Measurements from ENCODE around the gene TRIM67. TPM values are rescaled to one million over a fixed set of nuclear protein-coding genes. Genes with fewer than 3 reads are reported as not detected.

TRIM67 gene
- polyA plus RNA-seq, 2 of the 4 experiments (the other 2 are of a cell fraction) = 0.23 to 0.35 TPM

DNA sequence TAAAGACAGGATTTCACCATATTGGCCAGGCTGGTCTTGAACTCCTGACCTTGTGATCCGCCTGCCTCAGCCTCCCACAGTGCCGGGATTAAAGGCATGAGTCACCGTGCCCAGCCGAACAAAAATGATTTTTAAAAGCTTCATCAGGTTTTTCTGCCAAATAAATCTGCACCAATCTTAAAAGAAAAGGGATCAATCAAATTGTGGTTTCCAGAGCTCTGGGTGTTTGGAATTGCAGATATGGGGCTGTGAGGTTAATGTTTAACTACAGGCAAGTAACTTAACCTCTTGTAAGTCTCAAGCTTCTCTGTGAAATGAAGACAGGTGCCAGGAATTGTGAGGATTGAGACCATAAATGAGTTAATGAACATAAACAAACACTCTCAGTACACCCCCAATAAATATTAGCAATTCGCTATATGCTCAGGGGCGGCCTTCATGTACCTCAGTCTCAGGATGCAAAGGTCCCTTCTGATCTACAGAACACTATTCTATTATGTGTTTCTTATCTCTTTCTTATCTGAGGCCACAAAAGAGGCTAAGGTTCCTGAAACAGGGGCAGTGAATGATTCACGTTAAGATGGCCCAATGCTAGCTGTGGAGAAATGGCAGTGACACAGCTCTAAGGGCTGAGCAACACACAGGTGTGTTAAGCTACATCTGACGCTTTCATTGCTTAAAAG is 72.0 kb downstream of the TRIM67 start:
- CTCF ChIA-PET = interaction anchor here (1.2 to 2.6 kb wide), 3 partner anchors 8 to 23 kb away, joined by 3 to 7 read pairs (median 5); no protein-coding TSS in a partner anchor
- DNase-seq (ENCODE audit: low read depth in 1 of 2, low spot score in 1 of 2) (no peak), ATAC-seq (peak; percentile 19 to 46; a peak in 4 of 6 replicates), FAIRE-seq (no peak)
- POLR2A ChIA-PET = no interaction called here
- no peaks in the 10 kb centered on the region for H3K9me3 ChIP-seq
- H3K27ac ChIP-seq = peak overlapping the region in 1 of 2 experiments; percentile 37; a peak in 1 of 6 replicates
- no peak for TF ChIP-seq KDM1A (IDR thresholded peaks at IDR 0.05; ENCODE audit: low read depth)
- no peak for TF ChIP-seq CTCF (IDR thresholded peaks at IDR 0.05)
- no peak for TF ChIP-seq FOSL2 (IDR thresholded peaks at IDR 0.05)
- TF ChIP-seq FOSL2 (CRISPR knock-in tag; IDR thresholded peaks at IDR 0.05) = 0 out of 2 replicates have a peak, but pooled peaks have one; percentile 20
- no peak for TF ChIP-seq CBX2 (IDR thresholded peaks at IDR 0.05; ENCODE audit: borderline replicate concordance, low read depth)
- TF ChIP-seq FOXS1 (CRISPR knock-in tag; IDR thresholded peaks at IDR 0.05) = no peak
- TF ChIP-seq POLR2A (IDR thresholded peaks at IDR 0.05; ENCODE audit: low read length) = no peak
- TF ChIP-seq NPAS2 (CRISPR knock-in tag; IDR thresholded peaks at IDR 0.05; ENCODE audit: borderline replicate concordance) = no peak
- H3K4me2 ChIP-seq = peak overlapping the region; percentile 31; the same call in 2 of the 3 replicates
- H3K4me1 ChIP-seq = peaks cover 11% of the 10 kb centered on the region; the same call in 2 of the 3 replicates
- H3K4me3 ChIP-seq = no peak overlapping the region
- 74% methylated on average over 8 of the region's 8 CpGs for WGBS (ENCODE audit: missing lambda C conversion rate)

GRCh38 chr1:231234506-231234905 is 72.6 kb downstream of the TRIM67 start:
- DNase-seq (ENCODE audit: low read depth in 1 of 2, low spot score in 1 of 2) (no peak), FAIRE-seq (no peak), ATAC-seq (peak in 1 of 2 experiments; percentile 33; a peak in 3 of 6 replicates)
- ChIA-PET POLR2A (no interaction called here), CTCF (interaction anchor here (1.2 to 1.8 kb wide), 2 partner anchors 8 to 9 kb away, joined by 3 to 5 read pairs; no protein-coding TSS in a partner anchor)
- Histone ChIP-seq H3K4me1 (peaks cover 13% of the 10 kb centered on the region; the same call in 2 of the 3 replicates), H3K4me2 (no peak overlapping the region), H3K4me3 (no peak overlapping the region), H3K9me3 (no peaks in the 10 kb centered on the region), H3K27ac (no peak overlapping the region)
- no peak for TF ChIP-seq CHD4 (IDR thresholded peaks at IDR 0.05; ENCODE audit: borderline replicate concordance)
- no peak for TF ChIP-seq RNF2 (IDR thresholded peaks at IDR 0.05; ENCODE audit: borderline replicate concordance, low read depth)
- no peak for TF ChIP-seq MAX (IDR thresholded peaks at IDR 0.05)
- no peak for TF ChIP-seq JUNB (IDR thresholded peaks at IDR 0.05)
- no peak for TF ChIP-seq ZNF302 (CRISPR knock-in tag; IDR thresholded peaks at IDR 0.05)
- no peak for TF ChIP-seq POLR2AphosphoS2 (conservative IDR thresholded peaks at IDR 0.05; ENCODE audit: low read length)
- no peak for TF ChIP-seq CBX8 (IDR thresholded peaks at IDR 0.05)
- no peak for TF ChIP-seq FOXS1 (CRISPR knock-in tag; IDR thresholded peaks at IDR 0.05)
- WGBS (ENCODE audit: missing lambda C conversion rate) = 85% methylated on average over 3 of the region's 3 CpGs

DNA sequence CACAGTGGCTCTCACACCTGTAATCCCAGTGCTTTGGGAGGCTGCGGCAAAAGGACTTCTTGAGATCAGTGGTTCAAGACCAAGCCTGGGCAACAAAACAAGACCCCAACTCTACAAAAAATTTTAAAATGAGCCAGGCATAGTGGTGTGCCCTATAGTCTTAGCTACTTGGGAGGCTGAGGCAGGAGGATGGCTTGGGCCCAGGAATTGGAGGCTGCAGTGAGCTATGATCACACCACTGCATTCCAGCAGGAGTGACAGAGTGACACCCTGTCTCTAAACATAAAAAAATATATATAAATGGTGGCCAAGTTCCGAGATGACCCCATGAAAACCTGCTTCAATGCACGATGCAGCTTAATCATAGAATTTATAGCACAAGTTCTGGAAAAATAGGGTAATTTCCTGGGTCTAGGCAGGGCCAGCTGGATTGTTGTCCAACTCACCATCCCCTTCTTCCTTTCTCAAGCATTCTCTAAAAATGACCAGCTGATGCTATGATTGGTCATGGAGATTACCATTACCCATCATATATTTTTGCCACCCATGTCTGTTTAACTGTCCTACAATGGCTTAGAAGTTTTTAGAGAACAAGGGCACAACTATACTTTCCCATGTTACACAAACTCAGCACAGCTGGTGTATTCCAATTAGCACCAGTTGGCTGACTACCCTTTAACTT is 73.8 kb downstream of the TRIM67 start:
- H3K9me3 ChIP-seq = no peaks in the 10 kb centered on the region
- ChIA-PET POLR2A (no interaction called here), CTCF (interaction anchor here (0.5 to 0.9 kb wide), 4 partner anchors 23 to 345 kb away, joined by 3 to 4 read pairs (median 3); no protein-coding TSS in a partner anchor)
- ATAC-seq (no peak), FAIRE-seq (no peak), DNase-seq (ENCODE audit: low read depth in 1 of 2, low spot score in 1 of 2) (no peak)
- H3K4me1 ChIP-seq = peaks cover 18% of the 10 kb centered on the region
- no peak overlapping the region for H3K4me2 ChIP-seq
- no peak overlapping the region for H3K4me3 ChIP-seq
- 98% methylated on average over 3 of the region's 3 CpGs for WGBS (ENCODE audit: missing lambda C conversion rate)
- no peak for TF ChIP-seq TFCP2L1 (CRISPR knock-in tag; IDR thresholded peaks at IDR 0.05)
- no peak for TF ChIP-seq BHLHE40 (IDR thresholded peaks at IDR 0.05; ENCODE audit: low read depth, low read length)
- no peak for TF ChIP-seq MAX (IDR thresholded peaks at IDR 0.05)
- H3K27ac ChIP-seq = no peak overlapping the region

Data from A549 (cell line).